HFF-Myc (cell line): Measurements from ENCODE around the gene SPTBN4.
"Not testable (repeated sequence)": the region's sequence is repeated elsewhere in the genome, so short reads cannot be mapped to it uniquely, and the experiment has no call there.

Experiments
- DNase-seq: peaks from one replicate; pipeline ENCODE4 v3.0.0-alpha.2; 2011; ENCODE audit warnings: low read depth; ENCODE audit errors: extremely low read depth
- H3K4me3 ChIP-seq: replicated peaks from 2 replicates; pipeline ENCODE4 v1.5.1; 2011; ENCODE audit warnings: low read depth, mild to moderate bottlenecking, control low read depth, low read length
- TF ChIP-seq, protein P1 (sequence below): IDR thresholded peaks from 2 replicates; pipeline ENCODE4 v1.5.1; 2012; ENCODE audit warnings: mild to moderate bottlenecking, low read depth, low read length, control low read depth; ENCODE audit errors: missing control alignments

SPTBN4 gene

DNA sequence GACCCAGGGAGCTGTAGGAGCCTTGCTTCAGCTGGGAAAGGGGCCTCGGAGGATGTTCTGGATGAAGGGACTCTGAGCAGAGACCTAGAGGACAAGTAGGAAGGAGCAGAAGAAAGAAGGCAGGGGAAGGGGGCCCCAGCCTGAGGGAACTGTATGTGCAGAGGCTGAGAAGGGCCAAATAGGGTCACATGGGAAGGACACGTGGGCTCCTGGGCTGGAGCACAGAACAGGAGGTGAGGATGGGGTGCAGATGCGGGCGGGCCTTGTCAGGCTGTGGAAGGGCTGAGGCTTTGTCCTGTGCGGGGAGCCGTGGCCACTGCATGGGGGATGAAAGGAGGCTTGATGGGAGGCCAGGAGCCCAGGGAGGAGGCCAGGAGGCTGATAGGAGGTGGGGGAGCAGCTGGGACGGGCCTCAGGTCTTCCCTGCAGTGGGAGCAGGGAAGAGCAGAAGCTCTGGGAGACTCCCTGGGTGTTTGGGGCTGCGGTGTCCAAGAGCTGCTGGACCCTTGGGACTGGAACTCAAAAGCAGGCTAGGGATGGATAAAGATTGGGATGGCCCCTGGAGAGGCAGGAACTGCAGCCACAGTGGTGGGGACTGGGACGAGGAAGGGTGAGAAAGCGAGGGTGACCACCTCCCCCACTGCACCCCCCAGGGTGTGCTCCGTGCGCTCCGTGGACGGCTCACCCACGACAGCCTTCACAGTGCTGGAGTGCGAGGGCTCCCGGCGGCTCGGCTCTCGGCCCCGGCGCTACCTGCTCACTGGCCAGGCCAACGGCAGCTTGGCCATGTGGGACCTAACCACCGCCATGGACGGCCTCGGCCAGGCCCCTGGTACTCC lies 123.0 kb downstream of the SPTBN4 start:
- H3K4me3 ChIP-seq = no peak overlapping the region
- TF ChIP-seq, protein P1, sequence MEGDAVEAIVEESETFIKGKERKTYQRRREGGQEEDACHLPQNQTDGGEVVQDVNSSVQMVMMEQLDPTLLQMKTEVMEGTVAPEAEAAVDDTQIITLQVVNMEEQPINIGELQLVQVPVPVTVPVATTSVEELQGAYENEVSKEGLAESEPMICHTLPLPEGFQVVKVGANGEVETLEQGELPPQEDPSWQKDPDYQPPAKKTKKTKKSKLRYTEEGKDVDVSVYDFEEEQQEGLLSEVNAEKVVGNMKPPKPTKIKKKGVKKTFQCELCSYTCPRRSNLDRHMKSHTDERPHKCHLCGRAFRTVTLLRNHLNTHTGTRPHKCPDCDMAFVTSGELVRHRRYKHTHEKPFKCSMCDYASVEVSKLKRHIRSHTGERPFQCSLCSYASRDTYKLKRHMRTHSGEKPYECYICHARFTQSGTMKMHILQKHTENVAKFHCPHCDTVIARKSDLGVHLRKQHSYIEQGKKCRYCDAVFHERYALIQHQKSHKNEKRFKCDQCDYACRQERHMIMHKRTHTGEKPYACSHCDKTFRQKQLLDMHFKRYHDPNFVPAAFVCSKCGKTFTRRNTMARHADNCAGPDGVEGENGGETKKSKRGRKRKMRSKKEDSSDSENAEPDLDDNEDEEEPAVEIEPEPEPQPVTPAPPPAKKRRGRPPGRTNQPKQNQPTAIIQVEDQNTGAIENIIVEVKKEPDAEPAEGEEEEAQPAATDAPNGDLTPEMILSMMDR = no peak
- DNase-seq = no peak

DNA sequence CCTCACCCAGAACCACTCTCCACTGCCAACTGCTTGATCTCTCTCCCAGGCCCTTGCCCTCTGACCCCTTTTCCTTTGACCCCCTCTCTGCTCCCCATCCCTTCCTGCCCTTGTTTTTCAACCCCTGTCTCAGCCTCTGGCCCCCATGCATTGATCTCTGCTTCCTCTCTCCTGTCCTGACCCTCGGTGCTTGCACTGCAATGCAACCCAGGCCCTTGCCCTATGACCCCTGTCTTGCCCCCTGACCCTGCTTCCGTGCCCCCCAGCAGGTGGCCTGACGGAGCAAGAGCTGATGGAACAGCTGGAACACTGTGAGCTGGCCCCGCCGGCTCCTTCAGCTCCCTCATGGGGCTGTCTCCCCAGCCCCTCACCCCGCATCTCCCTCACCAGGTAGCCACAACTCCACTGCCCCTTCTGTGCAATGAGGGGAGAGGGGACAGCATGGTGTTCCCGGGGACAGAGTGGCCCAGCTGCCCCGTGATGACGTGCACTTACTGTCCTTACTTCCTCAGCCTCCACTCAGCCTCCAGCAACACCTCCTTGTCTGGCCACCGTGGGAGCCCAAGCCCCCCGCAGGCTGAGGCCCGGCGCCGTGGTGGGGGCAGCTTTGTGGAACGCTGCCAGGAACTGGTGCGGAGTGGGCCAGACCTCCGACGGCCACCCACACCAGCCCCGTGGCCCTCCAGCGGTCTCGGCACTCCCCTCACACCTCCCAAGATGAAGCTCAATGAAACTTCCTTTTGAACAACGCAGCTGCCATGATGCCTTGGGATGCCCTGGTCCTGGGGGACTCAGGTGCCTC lies 123.9 kb downstream of the SPTBN4 start:
- TF ChIP-seq, protein P1 = no peak
- H3K4me3 ChIP-seq = no peak overlapping the region
- no peak for DNase-seq

DNA sequence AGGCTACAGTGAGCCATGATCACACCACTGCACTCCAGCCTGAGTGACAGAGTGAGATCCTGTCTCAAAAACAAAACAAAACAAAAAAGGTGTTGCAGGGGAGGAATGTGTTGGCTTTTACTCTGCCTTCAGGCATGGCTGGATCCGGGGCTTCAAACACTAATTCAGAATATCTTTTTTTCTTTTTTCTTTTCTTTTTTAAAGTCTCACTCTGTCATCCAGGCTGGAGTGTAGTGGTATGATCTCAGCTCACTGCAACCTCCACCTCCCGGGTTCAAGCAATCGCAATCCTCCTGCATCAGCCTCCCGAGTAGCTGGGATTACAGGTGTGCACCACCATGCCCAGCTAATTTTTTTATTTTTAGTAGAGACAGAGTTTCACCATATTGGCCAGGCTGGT lies 124.9 kb downstream of the SPTBN4 start:
- H3K4me3 ChIP-seq, DNase-seq: not testable (repeated sequence)

DNA sequence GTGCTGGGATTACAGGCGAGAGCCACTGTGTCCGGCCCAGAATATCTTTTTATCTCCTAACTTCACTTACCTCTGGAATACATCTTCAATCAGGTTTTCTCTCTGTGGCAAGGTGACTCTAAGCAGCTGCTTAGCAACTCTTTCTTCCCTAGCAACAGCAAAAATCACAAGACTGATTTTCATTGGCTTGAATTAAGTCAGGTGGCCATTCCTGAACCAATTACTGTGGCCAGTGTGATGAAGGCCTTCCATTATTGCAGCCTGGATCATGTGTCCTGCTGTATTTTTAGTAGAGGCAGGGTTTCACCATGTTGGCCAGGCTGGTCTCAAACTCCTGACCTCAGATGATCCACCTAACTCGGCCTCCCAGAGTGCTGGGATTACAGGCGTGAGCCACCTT lies 125.4 kb downstream of the SPTBN4 start:
- no peak for DNase-seq
- TF ChIP-seq, protein P1 = no peak
- no peak overlapping the region for H3K4me3 ChIP-seq

DNA sequence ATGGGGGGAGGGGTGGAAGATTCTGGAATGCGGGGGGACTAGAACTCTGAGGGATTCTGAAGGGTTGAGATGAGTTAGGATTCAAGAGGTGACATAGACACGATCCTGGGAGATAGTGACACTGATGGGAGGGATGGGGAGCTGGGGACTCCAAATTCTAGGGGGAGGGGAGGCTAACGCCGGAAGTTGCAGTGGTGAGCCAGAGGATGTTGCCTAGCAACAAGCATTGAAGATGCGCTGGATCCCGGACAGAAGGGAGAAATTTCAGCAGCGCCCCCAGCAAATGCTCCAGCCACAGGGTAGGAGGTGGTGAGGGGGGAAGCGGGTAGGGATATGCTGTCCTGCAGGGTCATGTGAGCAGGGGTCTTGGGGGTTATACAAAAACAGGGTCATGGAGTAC lies 127.5 kb downstream of the SPTBN4 start:
- TF ChIP-seq, protein P1 = no peak
- H3K4me3 ChIP-seq = no peak overlapping the region
- DNase-seq = no peak

DNA sequence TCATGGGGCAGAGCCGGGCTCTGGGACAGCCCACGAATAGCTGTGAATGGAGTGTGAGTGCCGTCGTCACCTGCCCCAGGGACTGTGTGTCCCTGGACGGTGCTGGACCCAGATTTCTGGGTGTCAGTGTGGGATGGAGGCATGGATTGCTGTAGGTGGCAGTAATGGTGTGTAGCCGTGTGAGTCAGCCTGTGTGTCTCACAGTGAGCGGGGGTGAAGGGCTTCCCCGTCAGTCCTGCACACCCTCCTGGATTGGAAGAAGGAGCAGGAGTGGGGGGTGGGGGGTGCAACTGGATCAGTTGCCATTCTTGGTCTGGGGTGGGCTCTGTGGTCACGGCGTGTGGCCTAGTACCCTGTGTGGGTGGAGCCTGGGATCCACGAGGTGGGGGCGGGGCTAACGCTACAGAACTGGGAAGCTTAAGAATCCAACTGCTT lies 127.9 kb downstream of the SPTBN4 start:
- H3K4me3 ChIP-seq = no peak overlapping the region
- no peak for DNase-seq
- TF ChIP-seq, protein P1 = no peak

DNA sequence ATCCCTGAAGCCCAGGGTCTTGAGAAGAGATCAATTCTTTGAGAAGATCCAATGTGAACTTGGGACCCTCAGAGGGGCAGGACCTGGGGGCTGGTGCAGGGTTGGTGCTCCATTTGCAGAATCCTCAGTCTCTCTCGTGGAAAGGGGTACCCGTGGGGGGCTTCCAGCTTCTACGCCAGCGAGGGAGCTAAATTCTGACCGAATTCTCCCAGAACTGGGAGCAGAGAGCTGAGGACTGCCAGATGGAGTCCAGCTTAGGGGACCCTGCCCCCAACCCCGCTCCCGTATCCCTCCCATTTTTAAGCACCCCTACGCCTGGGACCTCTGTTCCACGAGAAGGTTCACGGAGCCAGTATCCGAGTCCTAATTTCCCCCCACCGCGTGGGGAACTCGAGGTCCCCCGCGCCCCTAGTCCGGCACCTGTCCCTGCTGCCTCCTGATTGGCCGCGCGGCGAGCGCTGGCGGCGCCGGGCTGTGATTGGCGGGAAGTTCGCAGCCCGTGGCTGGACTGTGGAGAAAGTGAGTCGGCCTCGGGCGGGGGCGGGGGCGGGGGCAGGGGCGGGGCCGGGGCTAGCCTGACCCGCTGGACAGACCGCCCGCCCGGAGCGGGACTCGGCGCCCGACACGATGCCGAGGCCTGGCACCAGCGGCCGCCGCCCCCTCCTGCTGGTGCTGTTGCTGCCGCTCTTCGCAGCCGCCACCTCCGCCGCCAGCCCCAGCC lies 130.0 kb downstream of the SPTBN4 start:
- peak overlapping the region; percentile 55 for H3K4me3 ChIP-seq
- DNase-seq = no peak
- TF ChIP-seq, protein P1 = no peak
